Measurements from ENCODE around the gene GRAMD4. TPM values are rescaled to one million over a fixed set of nuclear protein-coding genes. Genes with fewer than 3 reads are reported as not detected.
A peak's percentile ranks its signal among the peaks of the same experiment; 100 is the strongest.

Gene GRAMD4
- total RNA-seq, 1 experiment from 2014 or later: 19.8 TPM

DNA sequence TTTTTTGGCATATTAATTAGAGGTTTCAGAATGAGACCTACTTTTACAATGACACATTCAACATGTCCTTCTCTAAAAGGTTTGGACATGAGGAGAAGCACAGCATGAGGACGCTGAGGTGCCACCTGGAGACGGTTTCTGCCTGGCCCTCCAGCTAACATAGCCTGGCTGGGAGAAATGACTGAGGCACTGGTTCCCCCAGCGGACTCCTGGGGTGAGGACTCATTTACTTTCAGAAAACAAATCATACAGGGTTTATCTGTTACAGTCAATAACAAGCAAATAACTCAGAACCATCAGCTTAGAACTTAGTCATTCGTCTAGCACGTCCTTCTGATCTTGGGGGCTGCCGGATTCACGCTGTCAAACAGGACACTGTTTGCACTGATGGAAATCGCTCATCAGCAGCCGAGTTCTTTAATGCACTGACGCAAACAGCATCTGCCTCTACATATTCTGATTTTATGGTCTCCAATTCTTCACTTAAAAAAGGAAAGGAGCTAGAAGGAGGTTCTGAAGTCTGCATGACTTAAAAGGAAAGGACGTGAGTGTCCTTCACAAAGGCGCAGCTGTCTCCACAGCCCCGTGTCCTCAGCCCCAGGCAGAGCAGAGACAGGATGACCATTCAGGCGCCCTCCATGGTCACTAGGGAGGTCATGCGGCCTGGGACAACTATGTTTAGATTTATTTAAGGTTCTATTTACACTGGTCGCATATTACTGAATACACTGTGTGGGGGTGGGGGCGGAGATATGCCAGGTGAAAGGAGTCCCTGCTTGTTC, 73.6 kb downstream of the GRAMD4 start:
- Histone ChIP-seq H3K4me1 (ENCODE audit: insufficient read depth, low read length) (no peaks in the 10 kb centered on the region), H4K5ac (ENCODE audit: insufficient read length, low read depth, low read length) (no peak overlapping the region), H4K91ac (ENCODE audit: insufficient read length, low read depth, low read length) (no peak overlapping the region), H3K27ac (ENCODE audit: insufficient read length, low read depth, low read length) (no peak overlapping the region), H3K9ac (ENCODE audit: extremely low read depth, insufficient read length, low read length) (no peak overlapping the region), H2BK20ac (ENCODE audit: low read depth, low read length, poor library complexity, severe bottlenecking) (no peak overlapping the region), H3K4ac (ENCODE audit: low read depth, low read length) (no peak overlapping the region), H3K23me2 (ENCODE audit: insufficient read length, low read depth, low read length, poor library complexity, severe bottlenecking) (no peaks in the 10 kb centered on the region), H2AFZ (ENCODE audit: low read length) (no peak overlapping the region), H2BK12ac (ENCODE audit: insufficient read length, low read depth, low read length) (no peak overlapping the region), H2BK120ac (ENCODE audit: low read depth, low read length, poor library complexity, severe bottlenecking) (no peak overlapping the region), H2BK15ac (ENCODE audit: low read depth, low read length) (no peak overlapping the region), H3T11ph (ENCODE audit: low read length) (no peak overlapping the region), H4K20me1 (ENCODE audit: control insufficient read depth, insufficient read depth, insufficient read length) (no peaks in the 10 kb centered on the region), H2AK5ac (ENCODE audit: insufficient read length, low read length) (no peak overlapping the region), H3K9me3 (ENCODE audit: control insufficient read depth, low read depth, low read length) (no peaks in the 10 kb centered on the region), H3K56ac (ENCODE audit: insufficient read length, low read depth, low read length) (no peak overlapping the region), H4K8ac (replicated peaks; ENCODE audit: insufficient read length, low read depth, low read length) (no peak overlapping the region), H3K79me2 (ENCODE audit: insufficient read depth, low read length) (no peaks in the 10 kb centered on the region), H2BK5ac (ENCODE audit: insufficient read length, low read length) (no peak overlapping the region), H3K18ac (ENCODE audit: insufficient read length, low read depth, low read length) (no peak overlapping the region), H3K27me3 (ENCODE audit: insufficient read depth, low read length) (no peaks in the 10 kb centered on the region), H3K4me2 (ENCODE audit: insufficient read depth, insufficient read length, low read length) (no peak overlapping the region), H3K23ac (ENCODE audit: insufficient read length, low read depth, low read length) (no peak overlapping the region), H3K79me1 (ENCODE audit: insufficient read depth, low read depth, low read length, poor library complexity, severe bottlenecking) (no peaks in the 10 kb centered on the region), H3K14ac (ENCODE audit: insufficient read depth, low read length) (no peak overlapping the region)
- TF ChIP-seq, protein P1, sequence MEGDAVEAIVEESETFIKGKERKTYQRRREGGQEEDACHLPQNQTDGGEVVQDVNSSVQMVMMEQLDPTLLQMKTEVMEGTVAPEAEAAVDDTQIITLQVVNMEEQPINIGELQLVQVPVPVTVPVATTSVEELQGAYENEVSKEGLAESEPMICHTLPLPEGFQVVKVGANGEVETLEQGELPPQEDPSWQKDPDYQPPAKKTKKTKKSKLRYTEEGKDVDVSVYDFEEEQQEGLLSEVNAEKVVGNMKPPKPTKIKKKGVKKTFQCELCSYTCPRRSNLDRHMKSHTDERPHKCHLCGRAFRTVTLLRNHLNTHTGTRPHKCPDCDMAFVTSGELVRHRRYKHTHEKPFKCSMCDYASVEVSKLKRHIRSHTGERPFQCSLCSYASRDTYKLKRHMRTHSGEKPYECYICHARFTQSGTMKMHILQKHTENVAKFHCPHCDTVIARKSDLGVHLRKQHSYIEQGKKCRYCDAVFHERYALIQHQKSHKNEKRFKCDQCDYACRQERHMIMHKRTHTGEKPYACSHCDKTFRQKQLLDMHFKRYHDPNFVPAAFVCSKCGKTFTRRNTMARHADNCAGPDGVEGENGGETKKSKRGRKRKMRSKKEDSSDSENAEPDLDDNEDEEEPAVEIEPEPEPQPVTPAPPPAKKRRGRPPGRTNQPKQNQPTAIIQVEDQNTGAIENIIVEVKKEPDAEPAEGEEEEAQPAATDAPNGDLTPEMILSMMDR (conservative IDR thresholded peaks at IDR 0.05): no peak
- Mint-ChIP-seq H3K9me3 (no peaks in the 10 kb centered on the region), H3K27me3 (ENCODE audit: low read depth) (no peaks in the 10 kb centered on the region; the same call in 1 of the 2 replicates), H3K4me1 (peaks cover 0 to 4% of the 10 kb centered on the region in 2 experiments; a peak in 2 of 4 replicates), H3K36me3 (ENCODE audit: insufficient read depth in 1 of 3, low read depth in 3 of 3) (peaks cover 12 to 56% (median 49%) of the 10 kb centered on the region in 3 experiments; a peak in 6 of 7 replicates), H3K4me3 (no peak overlapping the region), H3K27ac (0 out of 7 replicates have a peak overlapping the region, but pooled peaks of 1 of the 3 experiments have one; percentile 23)
- DNase-seq: no peak
- no CpG with 5 or more reads among the region's 17 CpGs for WGBS (ENCODE audit: extremely low coverage, insufficient read length, low lambda C conversion rate)

Data from H9 (cell line).